WTC11 (cell line): ENCODE data around the gene ACOXL. TPM values are rescaled to one million over a fixed set of nuclear protein-coding genes. Genes with fewer than 3 reads are reported as not detected.
A peak's percentile ranks its signal among the peaks of the same experiment; 100 is the strongest.

Experiments used
- ATAC-seq: fragments of 200-7000 bp; cut with Tn5 transposase; 2 replicates; pipeline ENCODE4 v1.10.0; 2021; ENCODE audit warnings: mild to moderate bottlenecking, moderate library complexity
- CTCF ChIA-PET: fragments of 300-600 bp; sonication (Branson Sonifier 250); formaldehyde crosslinking; loops from one replicate; lab custom pipeline; 2021; ENCODE audit warnings: antibody characterized with exemption; lab: Charles Lee
- POLR2A ChIA-PET: fragments of 350-600 bp; sonication (Branson Sonifier 250); formaldehyde crosslinking; loops from one replicate; lab custom pipeline; 2021; ENCODE audit warnings: antibody characterized with exemption; lab: Charles Lee
- DNase-seq: peaks from one replicate; pipeline ENCODE4 v3.0.0; 2021; ENCODE audit warnings: low spot score
- H3K27ac Mint-ChIP-seq: 2 replicates; pipeline ENCODE4 v1.8.0; 2021; ENCODE audit warnings: mixed read lengths
- H3K27me3 Mint-ChIP-seq: 2 replicates; pipeline ENCODE4 v1.8.0; 2021; ENCODE audit warnings: low read depth, mild to moderate bottlenecking, moderate library complexity, mixed read lengths
- H3K36me3 Mint-ChIP-seq: 2 replicates; pipeline ENCODE4 v1.8.0; 2021; ENCODE audit warnings: mixed read lengths
- H3K4me1 Mint-ChIP-seq: 2 replicates; pipeline ENCODE4 v1.8.0; 2022; ENCODE audit warnings: mixed read lengths
- H3K4me3 Mint-ChIP-seq: 2 replicates; pipeline ENCODE4 v1.8.0; 2021; ENCODE audit warnings: mild to moderate bottlenecking, moderate library complexity, mixed read lengths
- H3K9me3 Mint-ChIP-seq: 2 replicates; pipeline ENCODE4 v1.8.0; 2021; ENCODE audit warnings: mixed read lengths
- CTCF ChIP-seq: fragments of 200-600 bp; IDR thresholded peaks from 2 replicates; pipeline ENCODE4 v1.8.0; 2022; ENCODE audit warnings: antibody characterized with exemption
- HMGXB4 ChIP-seq: sonication (generic); formaldehyde crosslinking; IDR thresholded peaks from 2 replicates; pipeline ENCODE4 v1.8.1; 2023; ENCODE audit warnings: mild to moderate bottlenecking, moderate library complexity, missing genetic modification reagents
- IRF2 ChIP-seq: sonication (generic); formaldehyde crosslinking; IDR thresholded peaks from 2 replicates; pipeline ENCODE4 v1.8.0; 2022; ENCODE audit warnings: low read depth, missing genetic modification reagents, borderline replicate concordance
- JUN ChIP-seq: sonication (generic); formaldehyde crosslinking; IDR thresholded peaks from 2 replicates; pipeline ENCODE4 v1.8.0; 2023; ENCODE audit warnings: mild to moderate bottlenecking, missing genetic modification reagents
- KAT7 ChIP-seq: sonication (generic); formaldehyde crosslinking; IDR thresholded peaks from 2 replicates; pipeline ENCODE4 v1.8.1; 2023; ENCODE audit warnings: missing genetic modification reagents, mild to moderate bottlenecking, borderline replicate concordance
- RELA ChIP-seq: sonication (generic); formaldehyde crosslinking; IDR thresholded peaks from 2 replicates; pipeline ENCODE4 v1.8.1; 2022; ENCODE audit warnings: missing genetic modification reagents, mild to moderate bottlenecking, borderline replicate concordance
- SMAD4 ChIP-seq: sonication (generic); formaldehyde crosslinking; IDR thresholded peaks from 2 replicates; pipeline ENCODE4 v1.8.0; 2022; ENCODE audit warnings: mild to moderate bottlenecking, missing genetic modification reagents
- TCF7 ChIP-seq: sonication (generic); formaldehyde crosslinking; IDR thresholded peaks from 2 replicates; pipeline ENCODE4 v1.8.0; 2022; ENCODE audit warnings: mild to moderate bottlenecking, low read depth, missing genetic modification reagents, moderate library complexity
- ZNF396 ChIP-seq: fragments of 250-450 bp; sonication (Bioruptor Pico); IDR thresholded peaks from 2 replicates; pipeline ENCODE4 v1.8.0; 2021; ENCODE audit warnings: mild to moderate bottlenecking, moderate library complexity, borderline replicate concordance
- total RNA-seq: library from RNA; stranded (reverse); gene quantifications from 3 replicates; pipeline ENCODE4 v1.2.3, GENCODE V29; 2021
- TF ChIP-seq, protein P1 (sequence below): fragments of 250-450 bp; sonication (Bioruptor Pico); IDR thresholded peaks from 2 replicates; pipeline ENCODE4 v1.9.0; 2021; ENCODE audit warnings: mild to moderate bottlenecking
- TF ChIP-seq, protein P2 (sequence below): sonication (generic); formaldehyde crosslinking; IDR thresholded peaks from 2 replicates; pipeline ENCODE4 v1.8.0; 2023; ENCODE audit warnings: missing genetic modification reagents

The ACOXL gene
- total RNA-seq, 1 experiment from 2014 or later = 14.9 TPM

- TF ChIP-seq HMGXB4 (no peak), IRF2 (CRISPR knock-in tag) (no peak), RELA (CRISPR knock-in tag) (no peak)
These were observed 119.2 kb downstream of the ACOXL start (continued) for GRCh38 chr2:110851531-110851930.

- DNase-seq (no peak), ATAC-seq (no peak)
- Mint-ChIP-seq H3K27me3 (no peaks in the 10 kb centered on the region), H3K27ac (no peak overlapping the region), H3K36me3 (peaks cover 11% of the 10 kb centered on the region), H3K4me3 (no peak overlapping the region), H3K9me3 (peaks cover 10% of the 10 kb centered on the region; the same call in 1 of the 2 replicates), H3K4me1 (peaks cover 28% of the 10 kb centered on the region)
- ChIA-PET CTCF (interaction anchor here (0.6 to 1.3 kb wide), 2 partner anchors 9 to 39 kb away, joined by 3 read pairs; no protein-coding TSS in a partner anchor), POLR2A (no interaction called here)
- TF ChIP-seq IRF2 (CRISPR knock-in tag) (no peak), KAT7 (CRISPR knock-in tag) (no peak), ZNF396 (no peak), SMAD4 (CRISPR knock-in tag) (no peak)
These were observed 119.7 kb downstream of the ACOXL start for GRCh38 chr2:110852051-110852450.

GRCh38 chr2:110852541-110853263, 120.3 kb downstream of the ACOXL start:
- H3K27me3 Mint-ChIP-seq = no peaks in the 10 kb centered on the region
- POLR2A ChIA-PET = no interaction called here
- H3K27ac Mint-ChIP-seq = no peak overlapping the region
- no peak for ATAC-seq
- peaks cover 11% of the 10 kb centered on the region for H3K36me3 Mint-ChIP-seq
- no peak overlapping the region for H3K4me3 Mint-ChIP-seq
- peaks cover 11% of the 10 kb centered on the region; the same call in 1 of the 2 replicates for H3K9me3 Mint-ChIP-seq
- H3K4me1 Mint-ChIP-seq = peaks cover 26% of the 10 kb centered on the region
- TF ChIP-seq, protein P1, sequence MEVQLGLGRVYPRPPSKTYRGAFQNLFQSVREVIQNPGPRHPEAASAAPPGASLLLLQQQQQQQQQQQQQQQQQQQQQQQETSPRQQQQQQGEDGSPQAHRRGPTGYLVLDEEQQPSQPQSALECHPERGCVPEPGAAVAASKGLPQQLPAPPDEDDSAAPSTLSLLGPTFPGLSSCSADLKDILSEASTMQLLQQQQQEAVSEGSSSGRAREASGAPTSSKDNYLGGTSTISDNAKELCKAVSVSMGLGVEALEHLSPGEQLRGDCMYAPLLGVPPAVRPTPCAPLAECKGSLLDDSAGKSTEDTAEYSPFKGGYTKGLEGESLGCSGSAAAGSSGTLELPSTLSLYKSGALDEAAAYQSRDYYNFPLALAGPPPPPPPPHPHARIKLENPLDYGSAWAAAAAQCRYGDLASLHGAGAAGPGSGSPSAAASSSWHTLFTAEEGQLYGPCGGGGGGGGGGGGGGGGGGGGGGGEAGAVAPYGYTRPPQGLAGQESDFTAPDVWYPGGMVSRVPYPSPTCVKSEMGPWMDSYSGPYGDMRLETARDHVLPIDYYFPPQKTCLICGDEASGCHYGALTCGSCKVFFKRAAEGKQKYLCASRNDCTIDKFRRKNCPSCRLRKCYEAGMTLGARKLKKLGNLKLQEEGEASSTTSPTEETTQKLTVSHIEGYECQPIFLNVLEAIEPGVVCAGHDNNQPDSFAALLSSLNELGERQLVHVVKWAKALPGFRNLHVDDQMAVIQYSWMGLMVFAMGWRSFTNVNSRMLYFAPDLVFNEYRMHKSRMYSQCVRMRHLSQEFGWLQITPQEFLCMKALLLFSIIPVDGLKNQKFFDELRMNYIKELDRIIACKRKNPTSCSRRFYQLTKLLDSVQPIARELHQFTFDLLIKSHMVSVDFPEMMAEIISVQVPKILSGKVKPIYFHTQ (CRISPR knock-in tag) = no peak
- no peak for TF ChIP-seq TCF7 (CRISPR knock-in tag)
- CTCF ChIA-PET = interaction anchor here (1.0 to 1.3 kb wide), 2 partner anchors 9 to 18 kb away, joined by 3 read pairs; no protein-coding TSS in a partner anchor
- no peak for DNase-seq

- Mint-ChIP-seq H3K27ac (no peak overlapping the region), H3K36me3 (peaks cover 11% of the 10 kb centered on the region)
- POLR2A ChIA-PET = no interaction called here
- TF ChIP-seq CTCF (peak; percentile 31; the same call in 1 of the 2 replicates), JUN (no peak)
- TF ChIP-seq, protein P2, sequence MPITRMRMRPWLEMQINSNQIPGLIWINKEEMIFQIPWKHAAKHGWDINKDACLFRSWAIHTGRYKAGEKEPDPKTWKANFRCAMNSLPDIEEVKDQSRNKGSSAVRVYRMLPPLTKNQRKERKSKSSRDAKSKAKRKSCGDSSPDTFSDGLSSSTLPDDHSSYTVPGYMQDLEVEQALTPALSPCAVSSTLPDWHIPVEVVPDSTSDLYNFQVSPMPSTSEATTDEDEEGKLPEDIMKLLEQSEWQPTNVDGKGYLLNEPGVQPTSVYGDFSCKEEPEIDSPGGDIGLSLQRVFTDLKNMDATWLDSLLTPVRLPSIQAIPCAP (CRISPR knock-in tag) = no peak
- TF ChIP-seq, all 79 proteins: peak for 1
- Mint-ChIP-seq H3K9me3 (peaks cover 11% of the 10 kb centered on the region; the same call in 1 of the 2 replicates), H3K4me3 (no peak overlapping the region), H3K4me1 (peaks cover 34% of the 10 kb centered on the region), H3K27me3 (no peaks in the 10 kb centered on the region)
- CTCF ChIA-PET = interaction anchor here (0.8 to 1.0 kb wide), 4 partner anchors 13 to 85 kb away, joined by 3 read pairs; no protein-coding TSS in a partner anchor
- DNase-seq (peak; percentile 65), ATAC-seq (peak; percentile 73)
These were observed 121.1 kb downstream of the ACOXL start for GRCh38 chr2:110853516-110853915.
